HG03378 (cell line): ENCODE data around the gene RIPK1.
A peak's percentile ranks its signal among the peaks of the same experiment; 100 is the strongest.
"Not testable (repeated sequence)": the region's sequence is repeated elsewhere in the genome, so short reads cannot be mapped to it uniquely, and the experiment has no call there.

ENCODE experiments used
- ATAC-seq: cut with Tn5 transposase; IDR thresholded peaks from one replicate; pipeline ENCODE4 v1.9.1; 2021; ENCODE audit warnings: mild to moderate bottlenecking, moderate library complexity; ENCODE audit not compliant: unreplicated experiment

Gene RIPK1

DNA sequence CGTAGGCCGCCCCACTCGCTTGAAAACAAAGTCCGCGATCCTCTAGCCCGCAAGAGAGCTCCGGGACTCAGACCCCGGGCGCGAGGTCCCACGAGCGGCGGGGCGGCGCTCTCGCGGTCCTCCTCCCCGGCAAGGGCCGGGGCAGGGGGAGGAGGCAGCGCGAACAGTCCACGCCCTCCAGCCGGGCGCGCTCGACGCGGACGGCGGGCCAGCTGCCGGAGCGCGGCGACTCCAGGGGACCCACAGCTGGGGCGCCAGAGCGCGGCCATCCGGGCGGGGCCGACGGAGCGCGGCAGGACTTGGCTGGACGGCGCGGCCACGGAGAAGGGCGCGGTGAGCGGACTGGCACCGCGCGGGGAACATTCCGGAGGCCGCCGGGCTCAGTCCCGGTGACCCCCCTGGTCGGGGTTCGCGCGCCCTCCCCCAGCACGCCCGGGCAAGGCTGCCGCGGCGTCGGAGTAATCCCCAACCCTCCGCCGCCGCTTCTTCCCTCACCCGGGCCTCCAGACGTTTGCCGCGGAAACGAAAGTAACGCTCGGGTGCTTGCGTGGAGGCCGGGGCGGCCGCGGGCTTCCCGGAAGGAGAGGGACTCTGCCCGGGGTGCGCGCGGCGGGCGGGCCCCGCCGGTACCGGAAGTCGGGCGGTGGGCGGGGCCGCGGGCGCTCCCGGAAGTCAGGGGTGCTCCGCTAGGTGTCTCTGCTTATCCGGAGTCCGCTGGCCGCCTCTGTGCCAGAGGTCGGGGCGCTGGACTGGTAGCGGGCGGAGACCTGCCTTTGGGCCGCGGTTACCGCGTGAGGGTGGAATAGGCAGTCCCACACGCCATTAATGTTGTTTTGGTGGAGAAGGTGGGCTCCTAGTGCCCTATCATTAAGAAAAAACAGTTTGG is at the start of gene RIPK1:
RIPK1 (plus strand) TSS at position 166 of the 886 bp plus-strand sequence. CDS start 8,330 bp downstream, outside the sequence.
- ATAC-seq = peak; percentile 72

DNA sequence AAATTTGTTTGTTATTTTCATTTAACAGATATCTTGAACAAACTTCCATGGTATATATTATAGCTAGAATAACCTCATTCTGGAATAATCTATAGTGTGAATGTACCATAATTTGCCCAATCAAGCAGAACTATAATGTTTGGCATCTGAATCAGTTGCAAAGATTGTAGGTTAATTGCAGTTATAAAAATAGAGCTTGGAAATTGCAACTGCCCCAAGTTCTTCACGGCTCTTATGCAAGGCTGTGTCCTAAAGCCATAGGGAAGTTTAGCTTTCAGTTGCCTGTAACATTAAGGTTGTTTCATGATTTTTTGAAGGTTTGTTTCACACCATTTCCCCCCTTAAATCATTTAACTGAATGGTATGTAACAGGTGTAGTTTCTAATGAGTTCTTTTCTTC is 49.2 kb upstream of the RIPK1 start:
- no peak for ATAC-seq

DNA sequence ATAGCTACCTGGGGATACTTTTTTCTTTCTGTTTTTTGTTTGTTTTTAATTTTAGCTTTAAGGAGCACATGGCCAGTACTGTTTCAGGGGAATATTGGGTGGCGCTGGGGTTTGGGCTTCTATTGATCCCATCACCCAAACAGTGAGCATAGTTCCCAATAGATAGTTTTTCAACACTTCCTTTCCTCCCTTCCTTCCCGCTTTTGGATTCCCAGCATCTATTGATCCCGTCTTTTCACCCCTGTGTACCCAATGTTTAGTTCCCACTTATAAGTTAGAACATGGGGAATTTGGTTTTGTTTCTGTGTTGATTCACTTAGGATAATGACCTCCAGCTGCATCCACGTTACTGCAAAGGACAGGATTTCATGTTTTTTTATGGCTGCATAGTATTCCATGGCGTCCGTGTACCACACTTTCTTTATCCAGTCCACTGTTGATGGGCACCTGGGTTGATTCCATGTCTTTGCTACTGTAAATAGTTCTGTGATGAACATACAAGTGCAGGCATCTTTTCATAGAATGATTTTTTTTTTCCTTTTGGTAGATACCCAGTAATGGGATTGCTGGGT is 48.5 kb upstream of the RIPK1 start:
- ATAC-seq = no peak

DNA sequence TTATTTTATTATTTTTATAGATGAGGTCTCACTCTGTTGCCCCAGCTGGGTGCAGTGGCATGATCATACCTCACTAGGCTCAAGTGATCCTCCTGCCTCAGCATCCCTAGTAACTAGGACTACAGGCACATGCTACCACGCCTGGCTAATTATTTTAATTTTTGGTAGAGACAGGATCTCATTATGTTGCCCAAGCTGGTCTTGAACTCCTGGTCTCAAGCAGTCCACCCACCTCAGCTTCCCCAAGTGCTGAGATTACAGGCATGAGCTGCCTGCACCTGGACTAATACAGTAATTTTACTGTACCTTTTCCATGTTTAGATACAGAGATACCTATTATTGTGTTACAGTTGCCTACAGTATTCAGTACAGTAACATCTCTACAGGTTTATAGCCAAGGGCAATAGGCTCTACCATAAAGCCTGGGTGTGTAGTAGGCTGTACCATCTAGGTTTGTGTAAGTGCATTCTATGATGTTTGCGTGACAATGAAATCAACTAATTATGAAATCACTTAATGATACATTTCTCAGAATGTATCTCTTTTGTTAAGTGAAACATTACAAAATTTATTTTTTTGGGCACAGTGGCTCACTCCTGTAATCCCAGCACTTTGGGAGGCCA is 47.2 kb upstream of the RIPK1 start:
- not testable (repeated sequence) for ATAC-seq

DNA sequence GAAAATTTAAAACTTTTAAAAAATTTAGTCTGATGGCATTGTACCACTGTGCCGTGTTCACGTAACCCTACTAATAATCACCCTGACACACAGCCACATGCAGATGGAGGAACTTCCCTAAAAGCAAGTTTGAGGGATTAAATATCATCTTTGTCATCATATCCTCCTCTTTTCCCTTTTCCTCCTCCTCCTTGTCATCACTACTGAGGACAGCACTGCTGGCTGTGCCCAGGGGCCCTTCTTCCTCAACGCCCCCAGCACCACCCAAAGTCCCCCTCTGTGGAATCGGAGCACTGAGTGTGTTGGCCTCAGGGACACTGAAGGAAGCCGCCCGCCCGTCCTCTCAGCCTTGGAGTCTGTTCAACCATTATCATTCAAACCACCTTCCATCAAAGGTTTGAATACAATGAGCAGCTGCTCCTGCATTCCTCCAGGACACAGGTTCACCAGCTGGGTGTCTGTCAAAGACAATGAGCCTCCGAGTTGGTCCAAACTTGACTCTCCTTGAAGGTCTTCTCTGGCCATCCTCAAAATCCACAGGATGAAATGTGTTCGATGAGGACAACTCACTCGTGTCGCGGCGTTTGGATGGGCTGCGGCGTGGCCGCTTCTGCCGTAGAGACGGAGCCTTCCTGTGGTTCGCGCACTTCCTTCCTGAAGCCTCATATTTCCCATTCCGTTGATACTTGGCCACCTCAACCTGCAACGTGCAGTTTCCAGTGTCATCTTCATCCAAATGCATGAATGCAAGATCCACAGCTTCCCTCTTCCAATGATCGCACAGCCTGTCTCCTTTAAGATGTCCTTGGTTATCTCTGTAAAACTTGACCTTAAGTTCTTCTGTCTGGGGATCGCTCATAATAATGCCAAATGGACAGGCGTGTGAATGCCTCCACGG is 45.3 kb upstream of the RIPK1 start:
- ATAC-seq = peak; percentile 1

DNA sequence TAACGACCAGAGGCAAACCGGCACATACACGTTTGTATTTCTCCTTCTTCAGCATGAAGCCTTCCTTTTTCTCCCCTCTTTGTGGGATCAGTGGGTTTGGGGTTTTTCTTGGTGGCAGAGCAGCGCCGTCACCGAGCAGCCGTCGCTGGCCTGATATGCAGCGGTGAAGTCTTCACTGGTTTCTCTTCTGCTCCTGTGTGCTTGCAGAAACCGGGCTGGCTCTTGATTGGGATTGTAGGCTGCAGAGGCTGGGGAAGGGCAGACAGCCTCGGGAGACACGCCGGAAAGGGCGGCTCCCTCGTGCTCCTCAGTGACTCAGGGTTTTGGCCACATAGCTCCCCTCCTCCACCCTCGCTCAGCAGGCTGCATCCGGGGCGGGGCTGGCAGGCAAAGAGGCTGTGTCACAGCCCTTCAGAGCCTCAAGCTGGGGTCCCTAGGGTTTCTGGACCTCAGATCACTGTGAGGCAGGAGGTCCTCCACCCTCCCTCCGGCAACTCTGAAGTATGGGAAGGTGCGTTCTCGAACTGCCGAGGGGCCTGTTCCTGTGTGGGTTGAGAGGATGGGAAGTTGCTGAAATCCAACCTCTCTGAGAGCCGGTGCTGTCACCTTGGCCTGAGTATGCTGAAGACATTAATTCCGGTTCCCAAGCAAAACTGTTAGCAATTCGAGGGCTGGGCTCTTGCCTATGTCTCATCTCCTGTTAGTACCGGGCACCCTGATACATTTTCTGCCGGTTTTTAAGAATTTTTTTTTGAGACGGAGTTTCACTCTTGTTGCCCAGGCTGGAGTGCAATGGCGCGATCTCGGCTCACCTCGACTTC is 44.4 kb upstream of the RIPK1 start:
- ATAC-seq = peak; percentile 75

DNA sequence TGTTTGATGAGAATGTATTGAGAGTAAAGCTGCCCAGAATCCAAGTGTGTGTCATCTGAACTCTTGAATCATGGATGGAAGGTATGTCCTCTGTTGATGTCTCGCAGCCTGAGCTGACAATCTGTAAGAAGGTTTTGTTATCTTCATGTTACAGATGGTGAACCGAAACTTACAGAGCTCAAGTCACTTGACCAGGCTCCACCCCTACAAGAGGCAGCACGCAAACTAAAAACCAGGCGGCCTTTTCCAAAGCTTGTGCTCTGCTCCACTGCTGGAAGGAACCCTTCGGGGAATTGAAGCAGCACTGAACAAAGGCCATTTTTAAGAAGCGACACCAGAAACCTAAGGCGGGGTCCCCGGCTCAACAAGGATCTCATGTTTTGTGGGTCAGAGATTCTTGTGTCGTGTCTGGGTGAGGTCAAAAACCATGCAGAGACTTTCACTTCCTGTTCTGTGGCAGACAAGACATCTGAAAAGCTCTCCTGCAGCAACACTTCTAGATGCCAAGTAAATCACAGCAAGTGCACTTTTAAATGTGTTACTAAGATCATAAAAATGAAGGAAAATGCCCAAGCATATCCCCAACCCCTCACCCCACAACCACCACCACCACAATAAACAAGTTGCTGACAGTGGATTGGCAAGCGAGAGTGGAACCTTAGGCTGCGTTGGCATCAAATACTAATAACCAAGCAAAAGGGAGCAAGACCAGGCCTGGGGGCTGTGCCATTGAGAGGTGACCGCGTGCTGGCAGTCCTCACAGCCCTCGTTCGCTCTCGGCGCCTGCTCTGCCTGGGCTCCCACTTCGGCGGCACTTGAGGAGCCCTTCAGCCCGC is 41.3 kb upstream of the RIPK1 start:
- peak; percentile 72 for ATAC-seq

DNA sequence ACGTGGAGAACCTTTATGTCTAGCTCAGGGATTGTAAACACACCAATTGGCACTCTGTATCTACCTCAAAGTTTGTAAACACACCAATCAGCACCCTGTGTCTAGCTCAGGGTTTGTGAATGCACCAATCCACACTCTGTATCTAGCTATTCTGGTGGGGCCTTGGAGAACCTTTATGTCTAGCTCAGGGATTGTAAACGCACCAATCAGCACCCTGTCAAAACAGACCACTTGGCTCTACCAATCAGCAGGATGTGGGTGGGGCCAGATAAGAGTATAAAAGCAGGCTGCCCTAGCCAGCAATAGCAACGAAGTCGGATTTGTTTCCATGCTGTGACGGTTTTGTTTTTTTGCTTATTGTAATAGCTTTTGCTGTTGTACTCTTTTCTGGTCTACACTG is 40.1 kb upstream of the RIPK1 start:
- ATAC-seq = not testable (repeated sequence)

DNA sequence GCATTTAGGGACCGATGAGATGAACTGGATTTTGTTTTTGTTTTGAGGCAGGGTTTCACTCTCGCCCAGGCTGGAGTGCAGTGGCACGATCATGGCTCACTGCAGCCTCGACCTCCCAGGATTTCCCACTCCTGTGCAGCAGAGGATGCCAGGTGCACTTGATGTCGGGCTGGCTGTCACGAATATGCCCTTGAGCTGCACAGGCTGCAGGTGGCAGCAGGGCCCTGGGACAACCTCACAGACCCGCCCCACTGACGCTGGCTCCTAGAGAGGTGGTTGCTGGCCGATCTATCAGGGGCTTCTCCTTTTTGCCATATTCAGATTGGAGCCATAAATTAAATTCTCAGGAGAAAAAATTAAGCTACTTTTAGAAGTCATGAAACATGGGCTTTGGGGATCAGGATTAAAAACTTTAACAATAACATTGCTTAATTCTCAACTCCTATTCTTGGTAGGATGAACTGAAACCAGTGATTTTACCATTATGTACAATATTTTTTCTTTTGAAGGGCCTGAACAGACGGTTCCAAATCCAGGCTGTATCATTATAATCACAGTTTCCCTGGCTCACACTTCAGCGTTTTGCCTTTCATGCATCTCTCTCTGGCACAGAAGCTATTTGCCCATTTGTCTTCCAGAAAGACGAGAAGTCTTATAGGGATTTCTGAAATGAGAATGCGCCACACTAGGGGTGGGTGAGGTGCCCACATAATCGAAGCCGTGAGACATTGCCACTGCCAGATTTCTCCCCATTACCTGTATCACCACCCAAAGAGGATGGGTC is 36.2 kb upstream of the RIPK1 start:
- no peak for ATAC-seq

DNA sequence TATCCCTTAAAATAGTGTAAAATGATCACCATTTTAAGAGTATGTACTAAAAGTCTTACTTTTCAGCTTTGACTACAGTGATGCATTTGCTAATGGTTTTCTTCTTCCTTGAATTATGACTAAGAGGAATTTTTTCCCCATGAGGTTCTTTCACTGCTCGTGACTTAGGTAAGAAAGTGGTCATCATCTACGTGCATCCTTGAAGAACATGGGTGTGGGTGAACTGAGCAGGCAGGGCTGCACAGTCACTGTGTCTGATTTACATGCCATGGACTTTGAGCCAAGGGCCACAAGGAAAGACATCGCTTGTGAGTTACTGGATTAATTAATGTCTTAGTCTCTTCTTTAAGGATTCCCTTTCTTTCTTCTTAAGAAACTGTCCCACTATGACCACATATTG is 35.3 kb upstream of the RIPK1 start:
- ATAC-seq = no peak

DNA sequence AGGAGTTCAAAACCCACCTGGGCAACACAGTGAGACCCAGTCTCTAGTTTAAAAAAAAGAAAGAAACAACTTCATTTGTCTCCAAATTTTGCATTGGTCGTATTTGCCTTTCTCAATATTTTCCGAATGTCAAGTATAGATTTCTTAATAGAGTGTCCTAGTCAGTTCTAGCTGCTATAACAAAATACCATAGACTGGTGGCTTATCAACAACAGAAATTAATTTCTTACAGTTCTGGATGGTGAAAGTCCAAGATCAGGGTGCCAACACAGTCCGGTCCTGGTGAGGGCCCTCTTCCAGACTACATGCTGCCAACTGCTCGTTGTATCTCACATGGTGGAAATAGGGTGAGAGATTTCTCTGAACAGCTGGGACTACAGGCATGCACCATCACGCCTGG is 34.6 kb upstream of the RIPK1 start:
- ATAC-seq = no peak

DNA sequence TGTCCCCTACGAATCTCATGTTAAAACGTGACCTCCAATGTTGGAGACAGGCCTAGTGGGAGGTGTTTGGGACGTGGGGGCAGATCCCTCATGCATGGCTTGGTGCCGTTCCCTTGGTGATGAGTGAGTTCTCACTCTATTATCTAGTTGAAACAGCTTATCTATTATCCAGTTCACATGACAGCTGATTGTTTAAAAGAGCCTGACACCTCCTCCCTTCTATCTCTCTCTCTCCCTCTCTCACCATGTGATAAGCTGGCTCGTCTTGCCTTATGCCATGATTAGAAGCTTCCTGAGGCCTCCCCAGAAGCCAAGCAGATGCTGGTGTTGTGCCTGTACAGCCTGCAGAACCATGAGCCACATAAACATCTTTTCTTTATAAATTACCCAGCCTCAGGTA is 32.9 kb upstream of the RIPK1 start:
- no peak for ATAC-seq

DNA sequence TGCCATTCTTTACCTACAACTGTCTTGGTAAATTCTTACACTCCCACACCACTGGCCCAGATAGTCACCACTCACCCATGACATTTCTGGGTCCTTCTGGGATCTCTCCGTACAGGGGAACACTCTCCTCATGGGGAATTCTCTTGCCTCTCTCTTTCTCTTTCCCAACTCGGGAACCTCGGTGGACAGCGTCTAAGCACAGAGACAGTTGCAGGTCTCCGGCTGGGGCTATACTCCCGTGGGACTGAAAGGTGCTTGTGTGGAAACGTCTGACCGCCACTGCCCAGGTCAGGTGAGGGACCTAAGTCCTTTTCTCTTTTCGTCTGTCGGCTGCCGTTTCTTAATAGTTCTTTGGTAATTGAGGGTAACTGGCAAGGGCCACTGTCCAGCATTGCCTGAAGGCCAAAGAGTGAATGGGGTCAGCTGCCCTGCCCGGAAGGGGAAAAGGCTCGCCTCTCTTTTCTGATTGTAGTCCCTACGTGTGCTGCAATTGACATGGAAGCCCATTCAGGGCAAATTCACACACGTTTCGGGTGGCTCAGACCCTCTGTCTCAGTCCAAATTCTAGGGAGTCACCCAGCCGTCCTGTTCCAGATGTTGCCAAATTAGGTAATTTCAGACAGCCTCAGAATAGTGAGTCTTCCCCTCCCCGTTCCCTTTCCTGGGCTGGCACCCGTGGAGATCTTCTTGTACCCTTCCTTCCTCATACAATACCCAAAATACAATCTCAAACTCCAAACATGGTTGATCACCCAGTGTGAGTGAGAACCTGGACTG is 31.2 kb upstream of the RIPK1 start:
- ATAC-seq = no peak

DNA sequence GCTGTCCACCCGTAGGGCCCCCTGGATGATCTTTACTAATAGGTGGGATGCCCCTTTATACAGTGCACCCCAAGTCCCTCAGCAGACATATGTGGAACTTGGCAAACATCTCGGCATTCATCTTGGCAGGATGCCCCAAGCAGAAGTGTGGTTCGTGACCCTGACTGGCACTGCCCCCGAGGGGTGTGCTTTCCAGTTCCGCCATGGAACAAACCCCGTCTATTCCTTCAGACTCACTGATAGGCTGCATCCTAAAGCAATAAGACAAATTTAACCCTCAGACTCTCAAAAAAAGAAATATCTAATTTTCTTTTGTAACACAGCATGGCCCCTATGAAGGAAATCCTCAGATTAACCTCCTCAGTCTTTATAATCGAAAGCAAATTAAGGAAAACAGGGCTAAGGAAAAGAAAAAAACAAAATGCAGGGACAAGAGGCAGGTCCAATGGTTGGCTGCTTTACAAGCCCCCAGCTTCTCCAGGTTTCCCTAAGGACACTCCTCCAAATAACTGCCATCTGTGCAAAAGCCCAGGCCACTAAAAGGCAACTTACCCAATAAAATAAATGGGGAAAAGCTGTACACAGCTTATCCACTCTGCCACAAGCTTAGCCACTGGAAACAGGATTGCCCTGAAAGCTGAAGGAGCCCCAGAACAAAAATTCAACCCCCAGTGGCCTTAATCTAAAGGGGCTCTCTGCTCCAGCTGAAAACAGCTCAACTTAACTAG is 30.5 kb upstream of the RIPK1 start:
- no peak for ATAC-seq

DNA sequence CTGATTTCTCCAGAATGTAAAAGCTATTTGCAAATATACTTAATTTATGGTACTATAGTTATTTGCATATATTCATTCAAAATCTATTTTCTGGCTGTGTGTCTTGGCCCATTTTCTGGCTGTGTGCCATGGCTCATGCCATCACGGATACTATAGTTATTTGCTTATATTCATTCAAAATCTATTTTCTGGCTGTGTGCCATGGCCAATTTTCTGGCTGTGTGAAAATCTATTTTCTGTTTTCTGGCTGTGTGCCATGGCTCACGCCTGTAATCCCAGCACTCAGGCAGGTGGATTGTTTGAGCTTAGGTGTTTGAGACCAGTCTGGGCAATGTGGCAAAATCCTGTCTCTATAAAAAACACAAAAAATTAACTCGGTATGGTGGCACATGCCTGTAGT is 28.9 kb upstream of the RIPK1 start:
- ATAC-seq = no peak

DNA sequence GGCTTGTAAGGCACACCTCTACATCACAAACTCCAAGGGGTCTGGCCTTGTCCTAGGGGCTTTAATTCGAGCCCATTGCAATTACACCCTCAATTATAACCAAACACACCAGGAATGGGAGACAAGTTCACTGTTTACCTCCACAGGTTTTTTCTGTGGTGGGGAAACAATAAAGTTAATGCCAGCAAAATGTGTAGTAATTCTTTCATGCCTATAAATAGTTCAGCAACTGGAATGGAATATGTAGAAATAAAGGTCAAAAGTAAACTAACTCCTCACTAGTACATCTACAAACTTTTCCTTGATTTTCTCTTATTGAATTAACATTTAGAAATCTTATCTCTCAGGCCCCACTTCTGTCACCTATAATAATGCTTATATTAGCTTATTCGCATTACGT is 27.1 kb upstream of the RIPK1 start:
- ATAC-seq = no peak

DNA sequence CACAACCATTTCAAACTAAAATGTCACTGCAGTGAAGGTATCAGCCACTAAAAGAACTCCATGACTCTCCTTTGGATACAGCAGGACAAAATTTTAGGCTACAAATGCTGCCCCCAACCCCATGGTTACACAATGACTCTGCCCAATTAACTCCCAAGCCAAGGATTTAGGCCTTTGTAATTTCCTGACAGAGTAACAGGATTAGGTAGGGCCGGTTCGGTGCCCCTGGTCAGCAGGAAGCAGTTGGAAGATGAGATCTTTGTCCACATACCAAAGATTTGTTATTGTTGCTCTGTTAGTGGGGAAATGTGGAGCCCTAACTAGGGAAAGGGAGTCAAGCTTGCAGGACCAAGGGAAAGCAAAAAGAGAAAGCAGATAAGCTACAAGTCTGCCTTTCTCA is 26.7 kb upstream of the RIPK1 start:
- ATAC-seq = no peak
